Erythroblast (primary cell): ENCODE results near the gene KLHL29.

Experiments
- GATA1 ChIP-seq: IDR thresholded peaks from 2 replicates; pipeline ENCODE4 v1.6.1; 2011; ENCODE audit warnings: low read depth, mild to moderate bottlenecking, control low read depth, low read length, moderate library complexity
- POLR2A ChIP-seq: IDR thresholded peaks from 2 replicates; pipeline ENCODE4 v1.6.1; 2011; ENCODE audit warnings: mild to moderate bottlenecking, low read length

DNA sequence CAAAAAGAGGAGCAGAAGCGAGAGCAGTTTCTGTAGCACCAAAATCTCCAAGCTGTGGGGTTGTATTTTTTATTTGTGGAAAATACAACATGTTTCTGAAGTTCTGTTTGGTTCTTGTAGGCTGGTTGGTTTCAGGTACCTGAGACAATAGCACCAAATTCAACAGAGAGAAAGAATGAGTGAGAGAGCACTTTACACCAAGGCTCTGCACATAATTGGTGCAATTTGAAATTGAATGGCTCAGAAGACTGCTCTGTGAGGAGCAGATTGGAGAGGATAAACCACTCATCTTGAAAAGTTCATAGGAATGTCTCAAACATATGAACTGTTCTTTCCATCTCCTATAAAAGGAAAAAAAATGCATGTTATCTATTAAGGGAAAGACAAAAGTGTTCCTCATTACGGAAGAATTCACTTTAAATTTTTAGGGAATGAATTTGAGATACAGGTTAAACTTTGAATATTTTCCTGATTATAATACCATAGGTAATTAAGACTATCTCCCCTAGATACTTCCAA lies 366.8 kb downstream of the KLHL29 start:
- TF ChIP-seq POLR2A (no peak), GATA1 (no peak)
